Thyroid gland (tissue), 4 donors: ENCODE data around the gene CFAP97D1. TPM values are rescaled to one million over a fixed set of nuclear protein-coding genes. Genes with fewer than 3 reads are reported as not detected.

Source experiments
- DNase-seq, 2 donors: peaks; one replicate each; pipeline ENCODE4 v3.0.0-alpha.2; 2019
- H3K27ac ChIP-seq, 3 donors: fragments of 200-600 bp; sonication (generic); 1 replicate in 2 of 3; 2 replicates in 1 of 3; pipeline ENCODE4 v1.5.1; 2016 to 2019; ENCODE audit warnings: mild to moderate bottlenecking in 1 of 3, moderate library complexity in 1 of 3
- H3K27me3 ChIP-seq: fragments of 200-600 bp; sonication (generic); one replicate; pipeline ENCODE4 v1.5.1; 2019
- H3K36me3 ChIP-seq, 2 donors: fragments of 200-600 bp; sonication (generic); one replicate each; pipeline ENCODE4 v1.5.1; 2016 to 2019
- H3K4me1 ChIP-seq, 2 donors: fragments of 200-600 bp; sonication (generic); one replicate each; pipeline ENCODE4 v1.5.1; 2017 to 2019
- H3K4me3 ChIP-seq, 3 donors: fragments of 200-600 bp; sonication (generic); replicated peaks in 1 of 3; 1 replicate in 2 of 3; 2 replicates in 1 of 3; pipeline ENCODE4 v1.5.1; 2016; ENCODE audit warnings: mild to moderate bottlenecking in 1 of 3
- H3K9me3 ChIP-seq: fragments of 200-600 bp; sonication (generic); one replicate; pipeline ENCODE4 v1.5.1; 2017
- CTCF ChIP-seq, 6 experiments: fragments of 200-600 bp in 3 of 6; fragments of 450-650 bp in 3 of 6; sonication (generic) in 3 of 6; IDR thresholded peaks; one replicate each; pipeline ENCODE4 v1.5.1; 2016 to 2019; ENCODE audit warnings: antibody characterized with exemption in 6 of 6, mild to moderate bottlenecking in 2 of 6, inconsistent platforms in 1 of 6, moderate library complexity in 1 of 6
- POLR2A ChIP-seq, 2 donors: fragments of 450-650 bp; IDR thresholded peaks; one replicate each; pipeline ENCODE4 v1.6.1; 2017; ENCODE audit warnings: antibody characterized with exemption in 2 of 2, mild to moderate bottlenecking in 2 of 2, moderate library complexity in 1 of 2
- WGBS, 2 donors: methylation state at CpG; one replicate each; pipeline ENCODE4 v1.1.5; 2017; 5-methylcytosine and 5-hydroxymethylcytosine counted together
- intact Hi-C: fragments of 100-400 bp; cut with DNase I; formaldehyde crosslinking; loops from one replicate; pipeline ENCODE4 v1.15.1; 2023
- total RNA-seq, 4 donors: library from RNA; depleted of rRNA; stranded (reverse); fragments of >200 nt; gene quantifications; one replicate each; pipeline ENCODE4 v1.2.3, GENCODE V29; 2016

The CFAP97D1 gene
- total RNA-seq, 4 donors from 2014 or later, result 0.13 TPM; not detected in 3

- Histone ChIP-seq H3K36me3 (no peaks in the 10 kb centered on the region), H3K4me1 (peaks cover 10% of the 10 kb centered on the region in 2 donors), H3K27ac (no peak overlapping the region), H3K27me3 (no peaks in the 10 kb centered on the region), H3K4me3 (no peak overlapping the region), H3K9me3 (no peaks in the 10 kb centered on the region)
- TF ChIP-seq POLR2A (IDR thresholded peaks at IDR 0.05), result no peak
- no peak for TF ChIP-seq CTCF (IDR thresholded peaks at IDR 0.05)
- intact Hi-C loops, result no loop called here
- DNase-seq, result no peak
- 81% methylated on average over 5 of the region's 5 CpGs for WGBS, 2 donors
These were observed 26.6 kb upstream of the CFAP97D1 start for GRCh38 chr17:43753493-43754129.

- Histone ChIP-seq H3K27ac (no peak overlapping the region), H3K4me3 (no peak overlapping the region), H3K27me3 (no peaks in the 10 kb centered on the region), H3K9me3 (no peaks in the 10 kb centered on the region), H3K4me1 (peaks cover 10% of the 10 kb centered on the region in 2 donors), H3K36me3 (no peaks in the 10 kb centered on the region)
- no peak for DNase-seq
- WGBS, 2 donors, result 15 to 43% methylated on average over 9 to 20 of the region's 21 CpGs
- intact Hi-C loops, result loop anchor here (5.0 kb wide), 1 partner anchor 178 kb away; no protein-coding TSS in a partner anchor
- TF ChIP-seq CTCF (IDR thresholded peaks at IDR 0.05), result no peak
- TF ChIP-seq POLR2A (IDR thresholded peaks at IDR 0.05), result no peak
These were observed 25.3 kb upstream of the CFAP97D1 start for GRCh38 chr17:43754947-43755346.

- Histone ChIP-seq H3K4me3 (peak overlapping the region in 1 of 3 donors; percentile 5), H3K36me3 (no peaks in the 10 kb centered on the region), H3K27ac (no peak overlapping the region), H3K27me3 (no peaks in the 10 kb centered on the region), H3K9me3 (no peaks in the 10 kb centered on the region), H3K4me1 (peaks cover 10% of the 10 kb centered on the region in 2 donors)
- intact Hi-C loops, result loop anchor here (5.0 kb wide), 1 partner anchor 178 kb away; no protein-coding TSS in a partner anchor
- DNase-seq, result peak; percentile 39 to 44
- WGBS, 2 donors, result 1 to 14% methylated on average over 10 to 14 of the region's 60 CpGs
- no peak for TF ChIP-seq POLR2A (IDR thresholded peaks at IDR 0.05)
- TF ChIP-seq CTCF (IDR thresholded peaks at IDR 0.05), result no peak
These were observed 24.8 kb upstream of the CFAP97D1 start for GRCh38 chr17:43755389-43755875.

- 90 to 91% methylated on average over 5 to 6 of the region's 6 CpGs for WGBS, 2 donors
- intact Hi-C loops, result loop anchor here (5.0 kb wide), 1 partner anchor 179 kb away; no protein-coding TSS in a partner anchor
- no peaks in the 10 kb centered on the region for H3K9me3 ChIP-seq
- DNase-seq, result no peak
- no peak for TF ChIP-seq CTCF (IDR thresholded peaks at IDR 0.05)
- no peak for TF ChIP-seq POLR2A (IDR thresholded peaks at IDR 0.05)
- H3K36me3 ChIP-seq, result no peaks in the 10 kb centered on the region
- H3K27ac ChIP-seq, result no peak overlapping the region
- no peaks in the 10 kb centered on the region for H3K27me3 ChIP-seq
- no peak overlapping the region for H3K4me3 ChIP-seq
- peaks cover 10% of the 10 kb centered on the region in 2 donors for H3K4me1 ChIP-seq
These were observed 24.0 kb upstream of the CFAP97D1 start for GRCh38 chr17:43756201-43756600.

GRCh38 chr17:43757171-43757660 is 23.0 kb upstream of the CFAP97D1 start:
- DNase-seq, result no peak
- TF ChIP-seq POLR2A (IDR thresholded peaks at IDR 0.05), result no peak
- TF ChIP-seq CTCF (IDR thresholded peaks at IDR 0.05), result no peak
- intact Hi-C loops, result loop anchor here (5.0 kb wide), 1 partner anchor 180 kb away; no protein-coding TSS in a partner anchor
- WGBS, 2 donors, result 87 to 94% methylated on average over 7 of the region's 8 CpGs
- H3K27ac ChIP-seq, result no peak overlapping the region
- no peak overlapping the region for H3K4me3 ChIP-seq
- H3K4me1 ChIP-seq, result peaks cover 10% of the 10 kb centered on the region in 2 donors
- no peaks in the 10 kb centered on the region for H3K27me3 ChIP-seq
- no peaks in the 10 kb centered on the region for H3K9me3 ChIP-seq
- no peaks in the 10 kb centered on the region for H3K36me3 ChIP-seq
